H9 (cell line): ENCODE measurements around the gene NT5C3B. TPM values are rescaled to one million over a fixed set of nuclear protein-coding genes. Genes with fewer than 3 reads are reported as not detected.

Experiments
- DNase-seq: peaks from one replicate; pipeline ENCODE4 v3.0.0-alpha.2; 2017
- H2AFZ ChIP-seq: one replicate; pipeline ENCODE4 v1.6.1; 2013; ENCODE audit warnings: mild to moderate bottlenecking, low read length, control low read depth, moderate library complexity
- H2AK5ac ChIP-seq: 2 replicates; pipeline ENCODE4 v1.6.1; 2013; ENCODE audit warnings: low read length, control low read depth, mixed read lengths; ENCODE audit not compliant: insufficient read length
- H2BK120ac ChIP-seq: one replicate; pipeline ENCODE4 v1.6.1; 2013; ENCODE audit warnings: low read depth, mild to moderate bottlenecking, low read length, control low read depth, inconsistent platforms; ENCODE audit not compliant: poor library complexity, severe bottlenecking
- H2BK12ac ChIP-seq: 2 replicates; pipeline ENCODE4 v1.6.1; 2013; ENCODE audit warnings: low read length, control low read depth, mixed read lengths, low read depth; ENCODE audit not compliant: insufficient read length
- H2BK15ac ChIP-seq: 2 replicates; pipeline ENCODE4 v1.6.1; 2013; ENCODE audit warnings: low read depth, low read length, control low read depth
- H2BK20ac ChIP-seq: one replicate; pipeline ENCODE4 v1.6.1; 2013; ENCODE audit warnings: low read depth, mild to moderate bottlenecking, low read length, control low read depth, inconsistent platforms; ENCODE audit not compliant: poor library complexity, severe bottlenecking
- H2BK5ac ChIP-seq: 2 replicates; pipeline ENCODE4 v1.6.1; 2013; ENCODE audit warnings: low read length, control low read depth, mixed read lengths; ENCODE audit not compliant: insufficient read length
- H3K14ac ChIP-seq: 2 replicates; pipeline ENCODE4 v1.6.1; 2013; ENCODE audit warnings: low read length, control low read depth; ENCODE audit not compliant: insufficient read depth
- H3K18ac ChIP-seq: 2 replicates; pipeline ENCODE4 v1.6.1; 2013; ENCODE audit warnings: low read depth, mild to moderate bottlenecking, mixed read lengths, low read length, control low read depth; ENCODE audit not compliant: insufficient read length
- H3K23ac ChIP-seq: 2 replicates; pipeline ENCODE4 v1.6.1; 2013; ENCODE audit warnings: low read length, control low read depth, mixed read lengths, low read depth; ENCODE audit not compliant: insufficient read length
- H3K23me2 ChIP-seq: 2 replicates; pipeline ENCODE4 v1.6.1; 2013; ENCODE audit warnings: low read depth, mild to moderate bottlenecking, mixed read lengths, low read length, control low read depth; ENCODE audit not compliant: insufficient read length, poor library complexity, severe bottlenecking
- H3K27ac ChIP-seq: 2 replicates; pipeline ENCODE4 v1.5.1; 2013; ENCODE audit warnings: low read length, control low read depth, mixed read lengths, low read depth; ENCODE audit not compliant: insufficient read length
- H3K27me3 ChIP-seq: 2 replicates; pipeline ENCODE4 v1.6.1; 2013; ENCODE audit warnings: low read length, control low read depth, inconsistent platforms; ENCODE audit not compliant: insufficient read depth
- H3K4ac ChIP-seq: 2 replicates; pipeline ENCODE4 v1.6.1; 2013; ENCODE audit warnings: low read depth, mild to moderate bottlenecking, control low read depth, inconsistent platforms, low read length, moderate library complexity
- H3K4me1 ChIP-seq: 2 replicates; pipeline ENCODE4 v1.6.1; 2013; ENCODE audit warnings: low read length, control low read depth, inconsistent platforms; ENCODE audit not compliant: insufficient read depth
- H3K4me2 ChIP-seq: 2 replicates; pipeline ENCODE4 v1.6.1; 2013; ENCODE audit warnings: low read length, control low read depth, mixed read lengths; ENCODE audit not compliant: insufficient read length, insufficient read depth
- H3K56ac ChIP-seq: 2 replicates; pipeline ENCODE4 v1.6.1; 2013; ENCODE audit warnings: low read depth, mild to moderate bottlenecking, mixed read lengths, low read length, control low read depth; ENCODE audit not compliant: insufficient read length
- H3K79me1 ChIP-seq: 2 replicates; pipeline ENCODE4 v1.6.1; 2013; ENCODE audit warnings: low read depth, mild to moderate bottlenecking, moderate library complexity, low read length, control low read depth, inconsistent platforms; ENCODE audit not compliant: insufficient read depth, poor library complexity, severe bottlenecking
- H3K79me2 ChIP-seq: 2 replicates; pipeline ENCODE4 v1.6.1; 2013; ENCODE audit warnings: low read length, control low read depth, inconsistent platforms; ENCODE audit not compliant: insufficient read depth
- H3K9ac ChIP-seq: 2 replicates; pipeline ENCODE4 v1.6.1; 2013; ENCODE audit warnings: low read length, control low read depth, mixed read lengths; ENCODE audit not compliant: insufficient read length; ENCODE audit errors: extremely low read depth
- H3K9me3 ChIP-seq: one replicate; pipeline ENCODE4 v1.6.1; 2013; ENCODE audit warnings: low read depth, low read length, inconsistent platforms; ENCODE audit not compliant: control insufficient read depth
- H3T11ph ChIP-seq: one replicate; pipeline ENCODE4 v1.6.1; 2013; ENCODE audit warnings: mild to moderate bottlenecking, low read length, control low read depth, inconsistent platforms
- H4K20me1 ChIP-seq: one replicate; pipeline ENCODE4 v1.6.1; 2013; ENCODE audit not compliant: control insufficient read depth, insufficient read length, insufficient read depth
- H4K5ac ChIP-seq: 2 replicates; pipeline ENCODE4 v1.6.1; 2013; ENCODE audit warnings: low read depth, mild to moderate bottlenecking, mixed read lengths, low read length, control low read depth; ENCODE audit not compliant: insufficient read length
- H4K8ac ChIP-seq: replicated peaks from 2 replicates; pipeline ENCODE4 v1.6.1; 2013; ENCODE audit warnings: low read length, control low read depth, mixed read lengths, low read depth; ENCODE audit not compliant: insufficient read length
- H4K91ac ChIP-seq: 2 replicates; pipeline ENCODE4 v1.6.1; 2013; ENCODE audit warnings: low read depth, mild to moderate bottlenecking, moderate library complexity, mixed read lengths, low read length, control low read depth; ENCODE audit not compliant: insufficient read length
- H3K27ac Mint-ChIP-seq, 3 experiments: 2 replicates in 2 of 3; 3 replicates in 1 of 3; pipeline ENCODE4 v1.8.0; 2020 to 2021; ENCODE audit warnings: mixed read lengths in 3 of 3, mild to moderate bottlenecking in 1 of 3, moderate library complexity in 1 of 3
- H3K27me3 Mint-ChIP-seq: 2 replicates; pipeline ENCODE4 v1.8.0; 2021; ENCODE audit warnings: low read depth, mild to moderate bottlenecking, moderate library complexity, mixed read lengths
- H3K36me3 Mint-ChIP-seq, 3 experiments: 2 replicates in 2 of 3; 3 replicates in 1 of 3; pipeline ENCODE4 v1.8.0; 2020 to 2021; ENCODE audit warnings: low read depth in 3 of 3, mixed read lengths in 3 of 3; ENCODE audit not compliant: insufficient read depth in 1 of 3
- H3K4me1 Mint-ChIP-seq, 2 experiments: 2 replicates each; pipeline ENCODE4 v1.8.0; 2020; ENCODE audit warnings: mixed read lengths in 2 of 2
- H3K4me3 Mint-ChIP-seq, 2 experiments: 2 replicates in 1 of 2; 3 replicates in 1 of 2; pipeline ENCODE4 v1.8.0; 2020 to 2021; ENCODE audit warnings: mild to moderate bottlenecking in 2 of 2, mixed read lengths in 2 of 2, moderate library complexity in 1 of 2
- H3K9me3 Mint-ChIP-seq, 2 experiments: 2 replicates in 1 of 2; 3 replicates in 1 of 2; pipeline ENCODE4 v1.8.0; 2020; ENCODE audit warnings: mild to moderate bottlenecking in 2 of 2, mixed read lengths in 2 of 2, moderate library complexity in 1 of 2
- CTCF ChIP-seq: fragments of 200-600 bp; sonication (generic); conservative IDR thresholded peaks from 3 replicates; pipeline ENCODE4 v1.8.0; 2021; ENCODE audit warnings: antibody characterized with exemption, mild to moderate bottlenecking
- WGBS: extraction: QIAGEN DNeasy Blood & Tissue Kit; methylation state at CpG from one replicate; pipeline ENCODE4 v1.1.7; 2013; ENCODE audit warnings: missing lambda C conversion rate, low lambda C conversion rate, mixed read lengths; ENCODE audit not compliant: insufficient read length; ENCODE audit errors: extremely low coverage; 5-methylcytosine and 5-hydroxymethylcytosine counted together
- total RNA-seq: library from RNA; stranded (reverse); gene quantifications from 2 replicates; pipeline ENCODE4 v1.2.1, GENCODE V29; 2021

Gene NT5C3B
- total RNA-seq, 1 experiment from 2014 or later, result 76.1 TPM

GRCh38 chr17:41810659-41811548 is 25.1 kb downstream of the NT5C3B start:
- H3K27ac Mint-ChIP-seq, result no peak overlapping the region; a peak in 2 of 7 replicates
- no peak overlapping the region for H2BK15ac ChIP-seq
- peaks cover 11% of the 10 kb centered on the region for H3K27me3 Mint-ChIP-seq
- WGBS, result no CpG with 5 or more reads among the region's 58 CpGs
- no peak overlapping the region for H2BK120ac ChIP-seq
- H3T11ph ChIP-seq, result no peak overlapping the region
- H4K8ac ChIP-seq, result no peak overlapping the region
- H4K20me1 ChIP-seq, result no peaks in the 10 kb centered on the region
- H4K91ac ChIP-seq, result no peak overlapping the region
- H3K56ac ChIP-seq, result no peak overlapping the region
- peaks cover 25 to 27% (median 26%) of the 10 kb centered on the region in 3 experiments for H3K36me3 Mint-ChIP-seq
- no peak overlapping the region for H3K18ac ChIP-seq
- no peak overlapping the region for H2BK20ac ChIP-seq
- no peaks in the 10 kb centered on the region for H3K9me3 ChIP-seq
- TF ChIP-seq CTCF, result no peak
- peak overlapping the region; percentile 76 for H3K4me2 ChIP-seq
- no peak overlapping the region for H3K4ac ChIP-seq
- no peak overlapping the region for H2BK5ac ChIP-seq
- 0 out of 2 replicates have a peak overlapping the region, but pooled peaks have one; percentile 1 for H3K14ac ChIP-seq
- H4K5ac ChIP-seq, result no peak overlapping the region
- H2AK5ac ChIP-seq, result no peak overlapping the region
- peak; percentile 49 for DNase-seq
- peaks cover 4% of the 10 kb centered on the region; the same call in 1 of the 2 replicates for H3K4me1 ChIP-seq
- H3K27ac ChIP-seq, result no peak overlapping the region
- H3K79me2 ChIP-seq, result peaks cover 14% of the 10 kb centered on the region; the same call in 1 of the 2 replicates
- H3K23ac ChIP-seq, result no peak overlapping the region
- H3K4me1 Mint-ChIP-seq, result peaks cover 23 to 24% of the 10 kb centered on the region in 2 experiments
- H3K79me1 ChIP-seq, result peaks cover 2% of the 10 kb centered on the region
- no peak overlapping the region for H2AFZ ChIP-seq
- H3K23me2 ChIP-seq, result peaks cover 16% of the 10 kb centered on the region
- no peak overlapping the region for H2BK12ac ChIP-seq
- no peaks in the 10 kb centered on the region for H3K27me3 ChIP-seq
- H3K9ac ChIP-seq, result no peak overlapping the region
- peak overlapping the region; percentile 91 to 99 for H3K4me3 Mint-ChIP-seq
- peaks cover 0 to 10% of the 10 kb centered on the region in 2 experiments; a peak in 3 of 5 replicates for H3K9me3 Mint-ChIP-seq
